C4-2B (cell line): ENCODE results near the gene HMBS.

Experiments
- ZFX ChIP-seq: fragments of 450-650 bp; IDR thresholded peaks from 2 replicates; pipeline ENCODE4 v1.6.1; 2017
- TF ChIP-seq, protein P1 (sequence below): fragments of 450-650 bp; conservative IDR thresholded peaks from 2 replicates; pipeline ENCODE4 v1.5.1; 2017; ENCODE audit warnings: mild to moderate bottlenecking

DNA sequence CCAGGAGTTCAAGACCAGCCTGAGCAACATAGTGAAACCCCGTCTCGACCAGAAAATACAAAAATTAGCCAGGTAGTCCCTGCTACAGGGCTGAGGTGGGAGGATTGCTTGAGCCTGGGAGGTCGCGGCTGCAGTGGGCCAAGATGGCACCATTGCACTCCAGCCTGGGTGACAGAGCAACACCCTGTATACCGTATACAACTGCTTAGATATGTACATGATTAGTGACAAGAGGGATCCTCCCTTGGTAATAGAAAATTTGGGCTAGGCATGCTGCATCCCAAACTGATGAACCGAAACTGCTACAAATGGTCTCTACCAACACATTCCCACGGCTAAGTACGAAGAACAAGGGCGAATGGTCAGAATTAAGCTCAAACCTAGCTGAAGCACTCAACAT is 41.8 kb upstream of the HMBS start:
- TF ChIP-seq, protein P1, sequence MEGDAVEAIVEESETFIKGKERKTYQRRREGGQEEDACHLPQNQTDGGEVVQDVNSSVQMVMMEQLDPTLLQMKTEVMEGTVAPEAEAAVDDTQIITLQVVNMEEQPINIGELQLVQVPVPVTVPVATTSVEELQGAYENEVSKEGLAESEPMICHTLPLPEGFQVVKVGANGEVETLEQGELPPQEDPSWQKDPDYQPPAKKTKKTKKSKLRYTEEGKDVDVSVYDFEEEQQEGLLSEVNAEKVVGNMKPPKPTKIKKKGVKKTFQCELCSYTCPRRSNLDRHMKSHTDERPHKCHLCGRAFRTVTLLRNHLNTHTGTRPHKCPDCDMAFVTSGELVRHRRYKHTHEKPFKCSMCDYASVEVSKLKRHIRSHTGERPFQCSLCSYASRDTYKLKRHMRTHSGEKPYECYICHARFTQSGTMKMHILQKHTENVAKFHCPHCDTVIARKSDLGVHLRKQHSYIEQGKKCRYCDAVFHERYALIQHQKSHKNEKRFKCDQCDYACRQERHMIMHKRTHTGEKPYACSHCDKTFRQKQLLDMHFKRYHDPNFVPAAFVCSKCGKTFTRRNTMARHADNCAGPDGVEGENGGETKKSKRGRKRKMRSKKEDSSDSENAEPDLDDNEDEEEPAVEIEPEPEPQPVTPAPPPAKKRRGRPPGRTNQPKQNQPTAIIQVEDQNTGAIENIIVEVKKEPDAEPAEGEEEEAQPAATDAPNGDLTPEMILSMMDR: no peak
- TF ChIP-seq ZFX: no peak
